NK-92 treated with Interleukin-12 subunit alpha and Interleukin-12 subunit beta, amount 100 ng/mL, for 24 hours (cell line): ENCODE measurements around the gene GHR.

Source experiments
- DNase-seq: peaks from one replicate; lab custom pipeline; 2025; lab: John Stamatoyannopoulos, UW

The GHR gene

DNA sequence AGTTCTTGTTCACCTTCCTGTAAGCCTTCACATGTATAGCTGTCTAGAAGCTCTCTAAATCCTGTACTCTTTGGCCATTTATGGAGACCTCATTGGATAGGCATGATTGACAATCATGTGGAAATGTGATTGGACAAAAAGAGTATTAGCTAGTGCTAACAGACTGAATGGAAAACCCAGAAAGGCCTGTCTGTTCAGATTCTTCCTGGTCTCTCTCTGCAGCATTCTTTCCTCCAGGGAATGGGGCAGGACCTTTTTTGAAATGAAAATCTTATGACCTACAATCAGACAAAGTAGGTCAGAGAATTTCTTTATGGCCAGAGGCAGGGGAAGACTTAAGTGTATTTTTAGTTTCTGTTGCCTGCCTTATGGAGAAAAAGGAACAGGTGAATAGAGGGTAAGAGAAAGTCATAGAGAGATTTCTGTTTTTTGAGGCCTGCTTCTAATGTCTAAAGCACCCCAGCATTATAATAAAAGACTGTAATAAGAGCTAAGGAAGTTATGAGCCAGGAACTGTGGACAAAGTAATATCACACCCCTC lies 181.0 kb downstream of the GHR start:
- DNase-seq: no peak

DNA sequence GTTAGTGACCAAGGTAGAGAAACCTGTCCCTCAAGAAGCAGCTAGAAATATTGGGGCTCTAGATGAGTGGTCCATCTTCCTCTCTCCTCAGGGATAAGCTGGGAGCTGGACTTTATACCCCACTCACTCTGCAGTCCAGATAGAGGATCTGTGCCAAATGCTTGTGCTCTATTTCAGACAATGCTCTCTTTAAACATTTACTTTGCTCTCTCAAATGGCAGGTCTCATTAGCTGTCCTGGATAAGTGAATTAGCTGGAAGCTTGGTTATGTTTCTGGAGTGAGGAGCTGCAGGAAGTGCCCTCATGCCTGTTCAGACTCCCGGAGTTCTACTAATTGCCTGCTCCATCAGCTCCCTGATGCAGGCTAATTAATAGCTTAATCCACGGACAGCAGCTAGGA lies 182.3 kb downstream of the GHR start:
- no peak for DNase-seq

DNA sequence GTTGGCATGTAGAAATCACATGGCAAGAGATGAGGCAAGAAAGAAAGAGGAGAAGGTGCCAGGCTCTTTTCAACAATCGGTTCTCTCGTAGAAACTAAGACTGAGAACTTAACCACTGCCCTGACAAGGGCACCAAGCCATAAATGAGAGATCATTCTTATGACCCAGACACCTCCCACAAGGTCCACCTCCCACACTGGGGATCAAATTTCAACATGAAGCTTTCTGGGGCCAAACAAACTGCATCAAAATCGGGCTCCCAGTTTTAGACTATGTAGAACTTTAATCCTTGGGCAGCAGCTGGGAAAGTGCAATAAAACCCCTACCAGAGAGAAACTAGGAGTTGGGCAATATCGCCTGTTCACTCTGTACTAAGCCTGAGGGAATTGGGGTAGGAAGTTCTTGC lies 183.2 kb downstream of the GHR start:
- no peak for DNase-seq

DNA sequence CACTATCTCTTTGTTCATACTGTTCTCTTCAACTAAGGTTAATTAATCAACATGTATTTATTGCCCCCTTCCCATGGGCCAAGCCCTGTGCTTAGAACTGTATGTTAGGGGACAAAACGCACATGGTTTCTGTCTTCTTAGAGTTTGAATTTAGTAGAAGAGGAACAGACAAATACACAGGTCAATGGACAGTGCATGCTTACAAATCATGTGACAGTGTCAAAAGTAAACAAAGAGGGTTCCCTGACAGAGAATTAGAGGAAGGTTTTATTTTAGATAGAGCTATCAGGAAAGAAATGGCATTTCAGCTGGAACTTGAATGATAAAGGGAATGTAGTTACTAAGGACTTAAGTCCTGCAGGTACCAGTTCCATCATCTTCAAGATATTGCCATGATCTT lies 188.2 kb downstream of the GHR start:
- DNase-seq: no peak

DNA sequence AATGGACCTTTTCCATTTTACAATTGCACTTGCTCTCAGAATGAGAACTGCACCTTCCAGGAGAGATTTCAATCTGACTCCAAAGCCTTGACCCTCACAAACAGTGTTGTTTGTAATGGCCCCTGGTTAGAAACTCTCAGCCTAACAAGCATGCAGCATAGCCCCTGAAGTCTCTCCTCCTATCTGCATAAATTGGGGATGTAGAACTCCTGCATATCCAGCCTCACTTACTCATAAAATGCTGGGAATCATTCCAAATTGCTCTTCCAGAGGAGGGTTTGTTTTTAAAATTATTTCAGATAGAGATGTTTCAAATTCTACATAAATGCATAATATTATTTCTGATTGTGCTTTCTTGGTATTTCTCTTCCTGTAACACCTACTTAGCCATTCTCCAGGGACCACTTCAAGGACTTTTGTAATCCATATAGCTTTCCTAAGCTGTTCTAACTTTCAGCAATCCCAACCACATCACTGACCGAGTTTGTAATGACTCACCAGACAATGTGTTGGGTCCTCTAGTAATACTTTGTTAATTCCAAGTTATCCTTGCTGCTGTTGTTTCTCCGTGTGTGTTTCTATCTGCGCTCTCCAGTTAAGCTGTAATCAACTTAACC lies 189.6 kb downstream of the GHR start:
- DNase-seq: no peak

DNA sequence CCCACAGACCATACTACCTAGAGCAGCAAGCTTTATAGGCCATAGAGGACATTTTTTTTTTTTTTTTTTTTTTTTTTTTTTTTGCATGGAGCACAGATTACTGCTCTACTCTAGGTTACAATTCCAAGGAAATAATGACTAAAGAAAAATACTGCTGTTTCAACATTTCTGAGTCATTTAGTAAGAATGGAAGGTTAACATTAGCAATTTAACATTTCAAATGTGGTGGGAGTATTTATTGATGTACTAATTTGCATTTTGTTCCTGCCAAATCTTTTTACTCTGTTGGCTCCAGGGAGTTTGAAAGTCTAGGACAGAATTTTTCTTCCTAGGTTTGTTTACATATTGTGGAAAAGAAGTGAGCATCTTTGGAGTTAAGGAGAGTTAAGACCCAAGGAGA lies 191.3 kb downstream of the GHR start:
- no peak for DNase-seq

DNA sequence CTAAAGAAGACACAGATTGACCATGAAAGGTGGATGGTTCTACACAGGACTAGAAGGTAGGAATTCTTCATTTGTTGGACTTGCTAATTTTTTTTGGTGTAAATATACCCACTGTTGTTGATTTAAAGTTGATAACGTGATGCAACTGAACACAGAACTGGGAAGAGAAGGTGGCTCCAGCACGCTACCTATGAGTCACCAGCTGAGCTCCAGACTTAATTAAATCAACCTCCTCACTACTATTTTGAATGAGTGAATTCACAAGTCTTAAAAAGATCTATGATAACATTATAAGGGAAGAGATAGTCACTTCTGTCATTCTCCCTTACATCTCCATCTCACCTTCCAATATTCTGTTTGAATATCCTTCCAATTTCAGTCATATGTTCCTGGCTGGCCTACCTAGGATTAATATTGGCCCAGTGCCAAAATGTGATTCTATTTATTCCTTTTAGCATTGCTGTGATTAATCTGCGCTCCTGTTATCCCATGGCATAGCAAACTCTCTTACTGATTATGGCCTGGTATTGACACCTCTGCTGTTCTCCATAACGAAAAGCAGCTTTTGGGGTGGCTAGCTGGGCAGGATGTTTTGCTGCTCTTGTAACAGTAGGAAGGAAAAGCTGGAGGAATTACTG lies 197.5 kb downstream of the GHR start:
- DNase-seq: no peak

DNA sequence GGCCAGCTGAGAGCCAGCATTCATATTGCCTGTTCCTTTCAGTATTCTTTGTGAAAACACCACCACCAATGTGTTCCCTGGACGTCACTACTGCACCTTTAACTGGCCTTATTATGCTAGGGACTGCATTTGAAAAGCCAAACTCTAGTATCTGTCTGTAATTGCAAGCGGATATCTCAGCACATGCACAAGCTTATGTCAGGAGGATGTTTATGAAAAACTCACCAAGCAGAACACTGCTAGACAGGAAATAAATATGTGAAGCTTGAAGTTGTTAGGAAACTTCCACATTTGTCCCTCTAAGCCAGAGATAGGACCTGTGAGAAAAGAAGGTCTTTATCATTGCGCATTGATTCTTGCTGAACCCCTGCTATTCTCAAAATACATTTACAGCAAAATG lies 198.0 kb downstream of the GHR start:
- no peak for DNase-seq

DNA sequence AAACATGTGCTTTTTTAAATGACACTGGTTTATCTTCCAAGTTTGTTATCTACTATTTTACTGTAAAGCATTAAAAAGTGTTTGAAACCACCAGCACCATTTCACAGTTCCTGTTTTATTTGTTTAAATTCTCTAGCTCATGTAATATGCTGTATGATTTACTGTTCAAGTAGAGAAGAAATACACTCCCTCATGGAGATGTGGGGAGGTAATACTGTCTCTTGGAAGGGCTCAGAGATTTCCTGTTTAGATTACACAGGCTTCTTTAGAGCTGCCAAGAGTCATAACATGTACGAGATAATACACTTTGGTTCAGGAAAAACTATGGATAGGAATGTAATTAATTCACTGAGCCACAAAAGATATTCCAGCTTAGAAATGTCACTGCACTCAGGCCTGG lies 198.4 kb downstream of the GHR start:
- DNase-seq: no peak

DNA sequence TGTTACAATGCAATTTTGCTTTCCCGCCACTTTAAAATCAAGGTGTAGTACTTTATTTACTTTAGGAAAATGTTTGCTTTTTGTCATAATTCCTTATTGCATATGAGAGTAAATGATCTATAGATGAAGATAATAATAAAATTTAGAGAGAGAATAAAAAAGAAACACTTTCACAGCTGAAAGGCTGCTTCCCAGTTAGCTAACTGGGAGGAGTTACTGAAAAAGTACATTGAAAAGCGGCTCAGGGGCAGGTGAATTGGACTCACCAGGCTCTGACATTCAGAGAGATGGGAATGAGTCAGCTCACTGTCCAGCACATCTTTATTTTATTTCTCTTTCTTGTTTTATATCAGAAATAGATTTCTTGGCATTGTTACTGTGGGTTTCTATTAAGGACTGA lies 201.7 kb downstream of the GHR start:
- no peak for DNase-seq

DNA sequence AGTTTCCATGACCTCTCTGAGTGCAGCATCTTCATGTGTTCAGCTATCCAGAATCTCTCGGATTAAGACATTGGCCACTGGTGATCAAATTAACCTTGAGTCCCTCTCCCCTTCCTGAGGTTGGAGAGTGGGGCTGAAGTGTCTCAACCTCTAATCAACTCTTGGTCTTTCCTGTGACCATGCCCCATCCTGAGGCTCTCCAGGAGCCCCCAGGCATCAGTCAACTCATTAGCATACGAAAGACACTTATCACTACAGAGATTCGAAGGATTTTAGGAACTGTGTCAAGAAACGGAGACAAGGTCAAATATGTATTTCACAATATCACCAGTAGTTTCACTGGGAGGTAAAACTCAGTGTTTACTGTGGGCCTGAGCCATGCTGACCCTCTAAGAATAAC lies 203.2 kb downstream of the GHR start:
- DNase-seq: no peak

DNA sequence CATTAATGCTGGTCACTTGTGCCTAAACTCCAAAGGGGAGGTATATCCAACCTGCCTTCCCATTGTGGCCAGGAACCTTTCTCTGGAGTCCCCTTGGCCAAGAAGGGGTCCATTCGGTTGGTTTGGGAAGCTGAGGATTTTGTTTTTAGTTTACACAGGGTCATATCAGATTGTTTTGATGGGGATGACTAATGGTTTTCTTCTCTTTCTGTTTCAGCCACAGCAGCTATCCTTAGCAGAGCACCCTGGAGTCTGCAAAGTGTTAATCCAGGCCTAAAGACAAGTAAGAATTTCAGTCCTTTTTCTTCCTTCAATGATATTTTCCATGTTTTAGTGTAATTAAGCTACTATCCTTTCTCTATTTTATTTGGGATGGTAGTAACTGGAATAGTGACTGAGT lies 205.6 kb downstream of the GHR start:
- no peak for DNase-seq

DNA sequence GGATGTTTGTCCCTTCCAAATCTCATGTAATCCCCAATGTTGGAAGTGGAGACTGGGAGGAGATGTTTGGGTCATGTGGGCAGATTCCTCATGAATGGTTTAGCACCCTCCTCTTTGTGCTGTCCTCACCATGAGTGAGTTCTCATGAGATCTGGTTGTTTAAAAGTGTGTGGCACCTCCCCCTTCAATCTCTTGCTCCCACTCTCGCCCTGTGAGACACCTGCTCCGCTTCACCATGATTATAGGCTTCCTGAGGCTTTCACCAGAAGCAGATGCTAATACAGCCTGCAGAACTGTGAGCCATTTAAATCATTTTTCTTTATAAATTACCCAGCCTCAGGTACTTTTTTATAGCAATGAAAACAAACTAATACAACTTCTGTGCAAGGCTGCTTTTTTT lies 206.0 kb downstream of the GHR start:
- DNase-seq: no peak

DNA sequence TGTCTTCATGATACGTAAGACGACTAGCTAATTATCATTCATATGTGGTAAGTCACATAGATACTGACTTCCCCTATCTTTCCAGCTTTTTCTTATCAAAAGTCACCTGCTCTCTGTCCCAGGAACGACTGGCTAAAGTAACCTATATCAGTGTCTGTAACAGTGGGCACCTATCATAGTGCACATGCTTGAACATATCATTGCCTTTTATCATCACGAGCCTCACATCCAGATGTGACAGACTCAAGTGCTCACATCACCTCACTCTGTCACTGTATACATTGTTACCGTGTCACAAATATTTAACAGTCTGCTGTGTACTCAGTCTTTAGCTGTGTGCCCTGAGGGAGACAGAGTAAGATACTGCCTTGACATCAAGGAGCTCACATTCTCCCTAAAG lies 208.0 kb downstream of the GHR start:
- DNase-seq: no peak

DNA sequence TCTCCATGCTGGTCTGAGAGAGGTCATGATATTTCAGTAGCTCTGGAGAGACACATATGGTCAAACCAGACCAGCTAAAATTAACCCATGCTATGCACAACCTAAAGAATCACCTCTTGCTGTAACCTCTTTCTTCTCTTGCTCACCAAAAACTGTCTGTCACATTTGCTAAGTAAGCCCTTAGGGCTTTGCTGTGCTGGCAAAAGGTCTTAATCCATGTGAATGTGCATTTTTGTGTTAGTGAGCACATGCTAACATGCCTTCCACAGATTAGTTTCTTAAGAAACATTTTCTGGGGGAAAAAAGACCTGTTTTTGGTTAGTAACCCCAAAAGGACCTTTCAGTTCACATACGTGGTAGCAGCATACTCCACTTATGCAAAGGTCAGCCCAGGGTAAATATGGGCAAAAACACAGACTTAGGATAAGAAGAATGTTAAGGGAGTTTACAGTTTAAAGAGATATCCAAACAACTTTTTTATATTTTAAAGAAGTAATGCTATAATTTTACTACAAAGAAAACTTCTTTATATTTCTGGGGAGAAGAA lies 209.2 kb downstream of the GHR start:
- no peak for DNase-seq

DNA sequence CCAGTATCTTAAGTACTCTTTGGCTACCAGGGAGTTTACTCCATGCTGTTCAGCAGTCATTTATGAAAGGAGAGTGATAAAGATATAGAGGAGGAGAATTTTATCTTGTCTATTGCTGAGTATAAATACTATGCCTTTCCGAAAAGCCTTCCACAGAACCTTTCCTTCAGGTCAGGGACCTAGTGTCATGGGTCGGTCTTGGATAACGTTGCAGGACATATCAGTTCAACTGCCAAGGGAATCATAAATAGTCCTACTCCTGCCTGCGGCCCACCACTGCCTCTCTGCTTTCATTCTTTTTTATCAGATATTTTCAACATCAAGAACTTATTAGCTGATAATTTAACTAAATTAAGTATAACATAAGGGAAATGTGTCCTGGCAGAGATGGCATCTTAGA lies 211.3 kb downstream of the GHR start:
- DNase-seq: no peak

DNA sequence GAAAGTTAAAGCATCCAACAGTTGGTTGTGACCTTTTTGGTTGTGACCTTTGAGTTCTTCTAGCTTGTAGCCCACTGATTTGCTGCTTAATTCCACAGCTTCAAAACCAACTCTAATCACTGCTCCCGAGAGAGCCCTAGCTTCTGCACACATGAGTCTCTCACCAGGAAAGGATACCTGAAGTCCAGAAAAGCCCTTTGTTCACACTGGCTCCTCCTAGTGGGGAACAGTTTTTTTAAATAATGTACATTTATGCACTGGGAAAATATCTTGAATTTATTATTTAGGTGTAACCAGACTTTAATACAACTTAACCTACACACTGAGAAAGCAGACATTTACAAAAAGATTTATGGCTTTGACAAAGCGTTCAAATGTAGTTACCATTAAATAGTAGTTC lies 213.2 kb downstream of the GHR start:
- no peak for DNase-seq

DNA sequence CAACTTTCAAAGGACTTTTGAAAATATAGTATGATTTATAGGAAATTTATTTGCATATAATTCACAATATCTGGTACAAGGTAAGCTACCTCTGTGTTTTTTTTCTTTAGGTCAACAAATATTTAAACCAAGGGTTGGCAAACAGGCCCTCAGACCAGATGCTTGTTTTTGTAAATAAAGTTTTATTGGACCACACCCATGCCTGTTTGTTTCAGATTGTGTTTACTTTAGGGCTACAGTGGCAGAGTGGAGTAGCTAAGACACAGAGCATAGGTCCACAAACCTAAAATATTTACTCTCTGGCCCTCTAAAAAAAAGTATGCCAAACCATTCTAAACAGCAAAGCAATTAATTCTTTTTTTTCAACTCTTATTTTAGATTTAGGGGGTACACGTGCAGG lies 213.7 kb downstream of the GHR start:
- no peak for DNase-seq

DNA sequence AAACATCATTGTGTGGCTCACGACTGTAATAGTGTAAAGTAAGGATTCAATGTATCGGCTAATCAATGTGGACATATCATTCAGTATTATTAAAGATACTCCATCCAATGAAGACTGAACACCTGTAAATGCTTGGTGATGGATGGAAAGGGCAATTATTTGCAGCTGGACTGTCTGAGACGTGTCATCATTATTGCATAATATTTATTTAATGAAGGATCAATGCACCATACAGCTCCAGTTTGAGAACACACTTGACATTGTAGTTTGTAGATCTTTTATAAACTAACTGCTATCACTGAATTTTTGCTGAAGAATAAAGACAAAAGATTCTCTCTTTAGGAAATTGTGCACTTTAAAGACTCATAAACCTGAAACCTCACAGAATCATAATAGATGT lies 215.7 kb downstream of the GHR start:
- no peak for DNase-seq

DNA sequence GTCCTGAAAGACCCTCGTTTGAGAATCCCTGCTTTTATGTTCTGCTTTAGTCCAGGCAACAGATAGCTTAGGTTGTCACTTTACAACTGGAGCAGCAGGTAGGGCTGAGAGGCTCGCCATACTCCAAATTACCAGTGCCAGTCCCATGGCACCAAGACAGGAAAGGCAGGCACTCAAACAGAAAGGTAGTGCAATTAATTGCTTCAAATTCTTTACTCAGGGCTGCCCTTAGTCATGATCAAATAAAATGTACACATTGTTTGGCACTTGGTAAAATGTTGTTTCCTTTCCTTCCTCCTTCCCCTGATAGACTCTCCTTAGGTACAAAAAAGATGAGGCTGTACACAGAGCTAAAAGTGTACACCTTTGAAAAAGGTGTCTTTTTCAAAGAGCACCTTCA lies 217.6 kb downstream of the GHR start:
- DNase-seq: no peak

DNA sequence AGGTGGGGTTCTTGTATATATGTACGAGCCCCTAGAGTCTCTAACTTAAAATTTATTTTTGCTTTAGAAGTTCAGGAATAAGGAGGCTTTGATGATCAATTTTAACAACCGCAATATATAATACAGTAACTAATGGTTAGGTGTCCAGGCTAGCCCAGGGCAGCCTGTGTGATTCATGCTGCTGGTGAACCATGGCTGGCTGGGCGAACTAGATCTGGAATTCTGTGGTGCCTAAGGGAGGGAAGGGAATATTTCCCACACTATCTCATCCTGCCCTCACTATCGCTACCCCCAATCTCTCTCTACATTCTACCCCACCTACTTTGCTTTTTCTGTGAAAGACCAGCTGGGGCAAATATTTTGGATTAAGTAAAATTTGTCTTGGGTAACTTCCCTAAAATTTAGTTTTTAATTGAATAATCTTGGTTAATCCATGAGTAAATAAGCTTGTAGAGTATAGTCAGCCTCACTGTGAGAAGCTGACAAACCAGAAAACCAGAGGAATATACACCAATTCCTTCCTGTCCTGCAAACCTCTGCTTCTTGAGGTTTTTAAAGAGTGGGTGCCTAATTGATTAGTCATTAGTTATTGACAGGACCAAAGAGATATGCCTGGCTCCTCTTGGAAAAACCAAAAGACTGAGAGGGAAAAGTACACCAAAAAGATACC lies 218.2 kb downstream of the GHR start:
- no peak for DNase-seq

DNA sequence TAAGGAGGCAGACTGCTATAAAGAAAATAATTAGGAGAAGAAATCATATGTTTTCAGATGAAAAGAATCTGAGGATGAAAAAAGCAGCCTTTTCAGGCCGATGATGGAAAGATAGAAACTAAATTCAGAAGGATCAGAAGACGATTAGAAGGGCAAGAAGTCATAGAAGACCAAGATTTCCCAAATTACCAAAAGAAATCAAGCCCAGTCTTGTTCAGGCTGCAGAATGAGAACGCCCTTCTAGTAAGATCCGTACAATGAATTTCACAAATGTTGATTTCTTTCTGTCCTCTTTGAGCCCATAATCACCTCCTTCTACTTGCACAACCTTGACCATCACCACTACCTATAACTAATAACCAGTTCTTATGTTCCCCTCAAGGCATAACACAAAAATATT lies 218.8 kb downstream of the GHR start:
- DNase-seq: no peak

DNA sequence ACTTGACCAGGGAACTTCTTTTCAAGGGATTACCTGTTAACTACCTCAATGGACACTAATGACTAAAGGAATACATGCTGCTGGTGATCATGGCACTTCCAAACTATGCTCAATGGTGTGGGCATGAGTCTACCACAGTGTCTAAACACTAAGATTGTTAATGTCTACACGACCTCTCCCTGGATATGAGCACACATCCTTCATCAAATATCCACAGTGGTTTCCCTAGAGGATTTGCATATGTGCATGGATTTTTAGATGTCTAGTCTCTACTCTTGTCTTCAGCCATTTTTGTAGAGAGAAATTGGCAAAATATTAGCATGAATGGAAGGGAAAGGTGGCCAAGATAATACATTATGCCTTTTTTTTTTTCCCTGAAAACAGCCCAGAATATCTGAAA lies 220.1 kb downstream of the GHR start:
- DNase-seq: no peak
